ENCODE results near the gene DLK1. TPM values are rescaled to one million over a fixed set of nuclear protein-coding genes. Genes with fewer than 3 reads are reported as not detected.
A peak's percentile ranks its signal among the peaks of the same experiment; 100 is the strongest.

DLK1 gene
- total RNA-seq, 2 experiments from 2014 or later, result not detected

GRCh38 chr14:100771121-100771800, 44.6 kb downstream of the DLK1 start:
- H3K36me3 Mint-ChIP-seq, result no peaks in the 10 kb centered on the region
- H3K4me1 Mint-ChIP-seq, result no peaks in the 10 kb centered on the region
- no peak for ATAC-seq (ENCODE audit: low read depth)
- peaks cover 2% of the 10 kb centered on the region for H3K27me3 Mint-ChIP-seq
- no peaks in the 10 kb centered on the region for H3K9me3 Mint-ChIP-seq
- no peak for DNase-seq
- no peak overlapping the region for H3K4me3 Mint-ChIP-seq
- POLR2A ChIA-PET, result no interaction called here
- H3K27ac Mint-ChIP-seq, result no peak overlapping the region

GRCh38 chr14:100772607-100773165, 46.0 kb downstream of the DLK1 start:
- no peak for ATAC-seq (ENCODE audit: low read depth)
- peak; percentile 7 for DNase-seq
- no peaks in the 10 kb centered on the region for H3K4me1 Mint-ChIP-seq
- POLR2A ChIA-PET, result no interaction called here
- no peaks in the 10 kb centered on the region for H3K9me3 Mint-ChIP-seq
- H3K36me3 Mint-ChIP-seq, result no peaks in the 10 kb centered on the region
- H3K27me3 Mint-ChIP-seq, result peaks cover 2% of the 10 kb centered on the region
- no peak overlapping the region for H3K27ac Mint-ChIP-seq
- H3K4me3 Mint-ChIP-seq, result no peak overlapping the region

GRCh38 chr14:100773331-100774163, 46.9 kb downstream of the DLK1 start:
- Mint-ChIP-seq H3K27ac (no peak overlapping the region), H3K4me3 (no peak overlapping the region), H3K9me3 (no peaks in the 10 kb centered on the region), H3K36me3 (no peaks in the 10 kb centered on the region), H3K4me1 (no peaks in the 10 kb centered on the region), H3K27me3 (peaks cover 2% of the 10 kb centered on the region)
- ATAC-seq (ENCODE audit: low read depth), result no peak
- POLR2A ChIA-PET, result no interaction called here
- DNase-seq, result no peak

GRCh38 chr14:100774164-100774537, 47.5 kb downstream of the DLK1 start:
- DNase-seq (no peak), ATAC-seq (ENCODE audit: low read depth) (no peak)
- no peaks in the 10 kb centered on the region for H3K9me3 Mint-ChIP-seq
- H3K4me3 Mint-ChIP-seq, result no peak overlapping the region
- POLR2A ChIA-PET, result no interaction called here
- H3K27ac Mint-ChIP-seq, result no peak overlapping the region
- no peaks in the 10 kb centered on the region for H3K4me1 Mint-ChIP-seq
- H3K27me3 Mint-ChIP-seq, result peaks cover 2% of the 10 kb centered on the region
- no peaks in the 10 kb centered on the region for H3K36me3 Mint-ChIP-seq

GRCh38 chr14:100775351-100775830, 48.7 kb downstream of the DLK1 start:
- ATAC-seq (ENCODE audit: low read depth) (no peak), DNase-seq (no peak)
- POLR2A ChIA-PET, result no interaction called here
- Mint-ChIP-seq H3K36me3 (no peaks in the 10 kb centered on the region), H3K27ac (no peak overlapping the region), H3K9me3 (no peaks in the 10 kb centered on the region), H3K4me3 (no peak overlapping the region), H3K4me1 (no peaks in the 10 kb centered on the region), H3K27me3 (peaks cover 2% of the 10 kb centered on the region)

- Mint-ChIP-seq H3K4me3 (no peak overlapping the region), H3K4me1 (no peaks in the 10 kb centered on the region), H3K36me3 (no peaks in the 10 kb centered on the region), H3K9me3 (no peaks in the 10 kb centered on the region), H3K27ac (no peak overlapping the region), H3K27me3 (peaks cover 2% of the 10 kb centered on the region)
- POLR2A ChIA-PET, result no interaction called here
- ATAC-seq (ENCODE audit: low read depth) (no peak), DNase-seq (no peak)
Observed at GRCh38 chr14:100775831-100776591, 49.3 kb downstream of the DLK1 start.

- DNase-seq, result no peak
- Mint-ChIP-seq H3K36me3 (no peaks in the 10 kb centered on the region), H3K27me3 (peaks cover 2% of the 10 kb centered on the region), H3K4me3 (no peak overlapping the region), H3K4me1 (no peaks in the 10 kb centered on the region), H3K27ac (no peak overlapping the region), H3K9me3 (no peaks in the 10 kb centered on the region)
- no peak for ATAC-seq (ENCODE audit: low read depth)
- POLR2A ChIA-PET, result no interaction called here
Observed at GRCh38 chr14:100776681-100777365, 50.1 kb downstream of the DLK1 start.

GRCh38 chr14:100777366-100777817, 50.7 kb downstream of the DLK1 start:
- ATAC-seq (ENCODE audit: low read depth) (no peak), DNase-seq (no peak)
- Mint-ChIP-seq H3K4me3 (no peak overlapping the region), H3K27ac (no peak overlapping the region), H3K9me3 (no peaks in the 10 kb centered on the region), H3K4me1 (no peaks in the 10 kb centered on the region), H3K27me3 (no peaks in the 10 kb centered on the region), H3K36me3 (no peaks in the 10 kb centered on the region)
- POLR2A ChIA-PET, result no interaction called here

GRCh38 chr14:100777818-100778525, 51.3 kb downstream of the DLK1 start:
- POLR2A ChIA-PET, result no interaction called here
- DNase-seq (no peak), ATAC-seq (ENCODE audit: low read depth) (no peak)
- Mint-ChIP-seq H3K36me3 (no peaks in the 10 kb centered on the region), H3K9me3 (no peaks in the 10 kb centered on the region), H3K4me1 (no peaks in the 10 kb centered on the region), H3K27ac (no peak overlapping the region), H3K27me3 (peaks cover under 1% of the 10 kb centered on the region), H3K4me3 (no peak overlapping the region)

- no peaks in the 10 kb centered on the region for H3K36me3 Mint-ChIP-seq
- no peak overlapping the region for H3K4me3 Mint-ChIP-seq
- POLR2A ChIA-PET, result no interaction called here
- no peaks in the 10 kb centered on the region for H3K9me3 Mint-ChIP-seq
- H3K27ac Mint-ChIP-seq, result no peak overlapping the region
- DNase-seq, result no peak
- H3K4me1 Mint-ChIP-seq, result no peaks in the 10 kb centered on the region
- peaks cover 3% of the 10 kb centered on the region for H3K27me3 Mint-ChIP-seq
- ATAC-seq (ENCODE audit: low read depth), result no peak
Observed at GRCh38 chr14:100778526-100778882, 51.8 kb downstream of the DLK1 start.

- Mint-ChIP-seq H3K36me3 (no peaks in the 10 kb centered on the region), H3K27me3 (peaks cover 3% of the 10 kb centered on the region)
Observed at GRCh38 chr14:100778951-100779690, 52.4 kb downstream of the DLK1 start.

GRCh38 chr14:100779691-100780080, 53.0 kb downstream of the DLK1 start:
- no peaks in the 10 kb centered on the region for H3K36me3 Mint-ChIP-seq
- DNase-seq, result peak; percentile 24

More at GRCh38 chr14:100778951-100779690, 52.4 kb downstream of the DLK1 start:
- POLR2A ChIA-PET, result no interaction called here
- no peak for ATAC-seq (ENCODE audit: low read depth)
- no peak for DNase-seq
- Mint-ChIP-seq H3K9me3 (no peaks in the 10 kb centered on the region), H3K4me1 (no peaks in the 10 kb centered on the region), H3K4me3 (no peak overlapping the region), H3K27ac (no peak overlapping the region)

More at GRCh38 chr14:100779691-100780080, 53.0 kb downstream of the DLK1 start:
- Mint-ChIP-seq H3K27ac (no peak overlapping the region), H3K4me3 (no peak overlapping the region), H3K27me3 (peaks cover 3% of the 10 kb centered on the region), H3K9me3 (no peaks in the 10 kb centered on the region), H3K4me1 (no peaks in the 10 kb centered on the region)
- POLR2A ChIA-PET, result no interaction called here
- no peak for ATAC-seq (ENCODE audit: low read depth)

Measured in activated naive CD8-positive, alpha-beta T cell treated with anti-CD3 and anti-CD28 coated beads, Interleukin-2, amount 10 ng/mL, durations not matched to agents 7 days and 5 days (primary cell).